HG02610 (cell line): ENCODE data around the gene PDS5B.
"Not testable (repeated sequence)": the region's sequence is repeated elsewhere in the genome, so short reads cannot be mapped to it uniquely, and the experiment has no call there.

ENCODE experiments used
- ATAC-seq: cut with Tn5 transposase; IDR thresholded peaks from one replicate; pipeline ENCODE4 v1.9.1; 2021; ENCODE audit warnings: mild to moderate bottlenecking, moderate library complexity; ENCODE audit not compliant: unreplicated experiment

The PDS5B gene

DNA sequence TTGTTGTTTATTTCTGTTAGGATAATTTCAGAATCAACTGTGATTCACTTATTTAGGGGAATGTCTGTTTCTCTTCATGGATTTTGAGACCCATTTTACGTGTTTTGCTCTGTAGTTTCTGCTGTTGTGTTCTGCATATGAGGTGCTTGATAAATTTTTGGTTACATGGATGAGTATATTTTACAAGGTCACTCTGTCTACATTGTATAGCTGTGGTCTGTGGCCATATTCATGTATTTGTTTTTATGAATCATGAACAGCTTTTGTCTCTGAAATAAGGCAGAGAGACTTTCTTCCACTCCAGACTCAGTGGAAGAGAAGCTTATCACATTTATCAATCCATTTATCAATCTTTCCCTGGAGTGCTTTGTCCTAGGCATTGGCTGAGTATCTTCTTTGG lies 56.6 kb downstream of the PDS5B start:
- ATAC-seq, result no peak

DNA sequence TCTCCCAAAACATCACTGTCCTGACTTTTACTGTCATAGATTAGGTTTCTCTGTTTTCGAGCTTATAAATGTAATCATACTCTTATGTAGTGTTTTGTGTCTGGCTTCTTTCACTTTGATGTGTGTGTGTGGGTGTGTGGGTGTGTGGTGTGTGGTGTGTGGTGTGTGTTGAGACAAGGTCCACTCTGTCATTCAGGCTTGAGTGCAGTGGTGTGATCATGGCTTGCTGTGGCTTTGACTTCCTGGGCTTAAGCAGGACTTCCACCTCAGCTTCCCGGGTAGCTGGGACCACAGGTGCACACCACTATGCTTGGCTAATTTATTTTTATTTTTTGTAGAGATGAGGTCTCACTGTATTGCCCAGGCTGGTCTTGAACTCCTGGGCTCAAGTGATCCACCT lies 59.6 kb downstream of the PDS5B start:
- ATAC-seq, result peak; percentile 47

DNA sequence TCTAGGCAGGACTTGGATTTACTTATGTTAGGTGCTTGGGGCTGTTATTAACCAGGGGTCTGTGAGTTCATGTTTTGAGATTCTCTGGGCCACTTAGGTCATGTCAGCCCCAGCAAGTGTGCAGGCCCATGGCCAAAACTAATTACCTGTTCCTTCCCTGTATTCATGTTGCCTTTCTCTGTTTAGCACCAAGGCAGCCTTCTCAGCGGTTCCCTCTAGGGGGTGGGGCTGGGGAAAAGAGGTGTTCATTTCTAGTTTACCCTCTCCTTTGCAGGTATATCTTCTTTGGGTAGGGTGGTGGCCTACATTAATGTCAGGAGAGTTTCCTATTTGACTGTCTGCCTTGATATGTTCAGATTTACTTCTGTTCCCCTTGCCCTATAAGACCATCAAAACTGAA lies 61.7 kb downstream of the PDS5B start:
- no peak for ATAC-seq

DNA sequence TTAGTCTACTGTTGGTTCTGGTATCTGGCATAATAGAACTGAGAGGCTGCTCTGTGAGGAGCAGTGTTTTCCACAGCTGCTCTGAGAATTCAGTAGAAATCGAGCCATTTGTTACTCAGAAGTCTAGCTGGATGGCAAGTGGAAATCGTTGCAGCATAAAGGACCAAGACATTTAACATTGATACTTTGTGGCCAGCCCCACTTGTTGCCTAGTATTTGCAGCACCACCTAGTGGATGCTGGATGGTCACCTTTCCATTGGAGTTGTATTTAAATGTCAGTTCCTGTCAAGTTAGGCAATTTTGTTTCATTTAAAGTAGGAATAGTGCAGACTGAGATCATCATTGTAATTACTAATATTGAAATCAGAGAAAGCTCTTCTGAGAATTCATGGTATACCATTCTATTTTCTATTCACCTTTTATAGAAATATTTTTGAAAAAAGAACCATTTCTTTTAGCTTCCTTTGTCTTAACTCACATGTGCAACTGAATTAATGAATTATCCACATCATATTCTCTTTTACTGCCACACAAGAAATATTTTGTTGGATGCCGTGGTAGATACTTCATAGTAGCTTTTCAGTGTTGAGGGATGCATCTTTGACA lies 64.6 kb downstream of the PDS5B start:
- ATAC-seq, result peak; percentile 68

DNA sequence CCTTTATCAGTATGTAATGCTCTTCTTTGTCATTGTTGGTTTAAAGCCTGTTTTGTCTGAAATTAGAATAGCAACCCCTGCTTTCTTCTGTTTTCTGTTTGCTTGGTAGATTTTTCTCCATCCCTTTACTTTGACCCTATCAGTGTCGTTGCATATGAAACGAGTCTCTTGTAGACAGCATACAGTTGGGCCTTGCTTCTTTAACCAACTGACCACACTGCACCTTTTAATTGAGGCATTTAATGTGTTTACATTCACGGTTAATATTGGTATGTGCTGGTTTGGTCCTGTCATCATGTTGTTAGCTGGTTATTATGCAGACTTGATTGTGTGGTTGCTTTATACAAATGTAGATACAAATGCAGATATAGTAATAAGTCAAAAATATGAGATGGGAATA lies 71.1 kb downstream of the PDS5B start:
- ATAC-seq, result no peak

DNA sequence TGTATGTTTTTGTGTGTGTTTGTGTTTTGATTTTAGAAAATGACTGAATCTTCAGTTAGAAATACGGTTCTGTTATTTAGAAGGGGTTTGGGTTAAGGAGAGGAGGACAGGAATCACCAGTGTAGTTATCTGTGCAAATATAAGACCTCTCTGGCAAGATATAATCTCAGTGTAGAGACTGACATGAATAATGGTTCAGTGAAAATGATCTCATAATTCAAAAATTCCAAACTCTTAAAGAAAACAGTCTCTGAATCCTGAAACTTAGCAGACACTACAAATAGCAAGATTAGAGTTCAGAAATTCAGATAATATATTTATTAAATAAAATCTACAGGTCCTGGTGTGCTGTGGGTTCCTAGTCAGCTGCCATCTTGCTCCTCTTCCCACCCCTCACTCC lies 73.5 kb downstream of the PDS5B start:
- no peak for ATAC-seq

DNA sequence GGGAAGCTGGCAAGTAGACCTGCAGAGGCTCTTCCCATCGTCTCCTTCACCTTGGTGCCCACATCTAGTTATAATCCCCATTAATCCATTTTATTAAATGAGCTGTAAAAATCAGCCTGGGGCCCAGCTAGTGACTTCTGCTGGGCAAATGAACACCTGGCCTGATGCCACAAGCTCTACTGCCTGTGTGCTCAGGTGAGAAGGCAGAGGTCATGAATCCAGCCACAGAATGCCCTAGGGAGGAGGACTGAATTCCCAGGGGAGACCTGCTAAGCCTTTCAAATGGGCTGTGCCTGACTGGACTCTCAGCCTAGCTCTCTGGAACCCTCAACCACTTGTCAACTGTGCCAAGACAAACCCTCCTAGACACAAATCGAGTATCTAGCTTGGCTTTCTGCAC lies 74.0 kb downstream of the PDS5B start:
- no peak for ATAC-seq

DNA sequence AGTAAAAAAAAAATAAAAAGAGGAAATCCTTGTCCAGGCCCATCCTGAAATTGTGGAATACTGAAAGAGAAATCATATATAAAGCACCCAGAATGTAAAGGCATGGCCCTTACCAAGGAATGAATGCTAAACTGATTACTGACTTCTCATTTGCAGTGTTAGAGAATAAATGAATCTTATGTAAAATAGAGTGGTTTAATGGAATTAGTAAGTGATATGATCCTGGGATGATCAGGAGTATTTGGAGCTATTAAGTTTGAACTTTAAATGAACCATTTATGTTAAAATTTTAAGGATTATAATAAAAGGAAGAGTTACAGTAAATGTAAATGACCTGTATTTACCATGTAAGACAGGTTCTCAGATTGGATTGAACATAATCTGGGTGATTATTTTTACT lies 75.4 kb downstream of the PDS5B start:
- ATAC-seq, result no peak

DNA sequence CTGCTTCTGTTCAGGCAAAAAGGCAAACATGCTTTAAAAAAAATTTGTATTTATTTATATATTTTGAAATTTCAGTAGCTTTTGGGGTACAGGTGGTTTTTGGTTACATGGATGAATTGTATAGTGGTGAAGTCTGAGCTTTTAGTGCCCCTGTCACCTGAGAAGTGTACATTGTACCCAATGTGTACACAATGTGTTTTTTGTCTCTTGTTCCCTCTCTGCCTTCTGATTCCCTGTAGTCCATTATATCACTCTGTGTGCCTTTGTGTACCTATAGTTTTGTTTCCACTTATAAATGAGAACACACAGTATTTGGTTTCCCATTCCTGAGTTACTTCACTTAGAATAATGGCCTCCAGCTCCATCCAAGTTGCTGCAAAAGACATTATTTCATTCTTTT lies 77.4 kb downstream of the PDS5B start:
- no peak for ATAC-seq

DNA sequence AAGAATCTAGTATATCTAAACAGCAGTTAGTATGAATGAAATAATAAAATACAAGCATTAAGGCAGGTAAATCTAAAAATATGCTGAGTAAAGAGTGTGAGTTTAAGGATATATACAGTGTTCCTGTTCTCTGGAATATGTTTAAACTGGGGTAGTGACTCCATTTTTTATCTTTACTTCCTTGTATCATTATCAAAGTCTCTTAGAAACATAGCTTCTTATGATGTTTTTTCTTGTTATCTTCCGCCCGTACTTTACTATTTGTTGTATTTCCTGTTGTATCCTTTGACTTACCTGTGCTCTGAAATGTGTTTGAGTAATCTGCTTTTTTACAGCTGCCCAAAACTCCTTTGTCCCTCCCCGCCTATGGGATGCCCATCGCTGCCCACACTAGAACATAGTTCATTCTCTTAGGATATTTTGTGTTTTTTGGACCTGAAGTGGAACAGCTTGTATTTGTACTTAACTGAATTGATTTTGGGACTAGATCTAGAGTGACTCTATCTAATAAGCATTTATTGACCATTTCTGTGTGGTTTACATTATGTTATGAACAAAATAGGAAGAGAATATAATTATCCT lies 80.8 kb downstream of the PDS5B start:
- no peak for ATAC-seq

DNA sequence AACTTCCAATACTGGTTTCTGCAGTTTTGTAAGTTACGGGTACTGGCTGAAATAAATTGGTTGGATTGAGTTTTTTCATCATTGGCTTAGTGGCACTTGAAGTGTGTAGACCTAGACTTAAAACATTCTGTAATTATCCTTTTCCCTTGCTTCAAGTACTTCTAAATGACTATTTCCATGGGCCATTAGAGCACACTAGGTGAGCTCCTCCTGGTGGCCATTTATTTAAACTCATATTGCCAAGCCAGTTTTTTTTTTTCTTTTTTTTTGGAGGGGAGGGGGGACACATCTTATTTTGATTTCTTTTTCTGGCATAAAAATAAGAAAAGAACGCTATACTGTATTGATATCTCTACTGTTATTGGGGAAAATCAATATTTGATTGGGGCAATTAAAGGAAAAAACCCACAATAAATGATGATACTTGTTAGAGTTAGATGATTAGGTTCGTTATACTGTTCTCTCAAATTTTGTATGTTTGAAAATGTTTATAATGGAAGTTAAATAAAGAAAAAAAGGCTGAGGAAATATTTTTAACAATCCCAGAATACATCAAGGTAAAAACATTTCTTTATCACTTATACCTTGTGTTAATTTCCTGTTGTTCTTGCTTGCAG lies 82.9 kb downstream of the PDS5B start:
- no peak for ATAC-seq

DNA sequence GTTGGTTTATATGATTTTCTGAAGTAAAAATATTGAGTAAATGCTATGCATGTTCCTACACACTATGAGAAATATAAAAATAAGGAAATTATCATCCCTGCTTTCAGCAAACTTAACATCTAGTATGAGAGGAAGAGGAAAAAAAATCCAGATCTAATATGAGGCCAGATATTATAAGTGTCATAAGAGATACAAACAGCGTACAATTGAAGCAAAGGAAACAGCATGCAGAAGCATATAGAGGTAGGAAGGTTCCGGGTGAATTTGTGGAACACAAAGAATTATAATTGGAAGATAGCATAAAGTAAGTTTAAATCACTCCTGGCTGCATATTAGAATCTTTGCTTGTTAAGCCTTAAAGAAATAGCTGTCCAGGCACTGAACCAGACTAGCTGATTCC lies 88.3 kb downstream of the PDS5B start:
- no peak for ATAC-seq

DNA sequence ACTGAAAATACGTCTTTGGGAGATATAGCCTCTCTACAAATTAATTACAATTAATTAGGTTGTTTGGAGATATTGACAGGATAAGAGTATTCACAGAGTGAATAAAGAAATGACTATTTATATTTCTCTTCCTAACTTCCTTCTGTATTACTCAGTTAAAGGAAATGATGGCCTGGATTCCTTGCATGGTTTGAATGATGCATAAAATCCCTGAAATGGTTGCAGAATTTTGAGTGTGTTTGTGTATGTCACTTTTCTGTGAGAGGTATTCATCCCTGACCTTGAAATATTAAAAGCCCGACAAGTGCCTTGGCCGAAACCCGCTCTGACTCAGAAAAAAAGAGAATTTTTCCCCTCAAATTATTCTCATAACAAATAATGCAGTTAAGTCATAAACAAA lies 90.0 kb downstream of the PDS5B start:
- no peak for ATAC-seq

DNA sequence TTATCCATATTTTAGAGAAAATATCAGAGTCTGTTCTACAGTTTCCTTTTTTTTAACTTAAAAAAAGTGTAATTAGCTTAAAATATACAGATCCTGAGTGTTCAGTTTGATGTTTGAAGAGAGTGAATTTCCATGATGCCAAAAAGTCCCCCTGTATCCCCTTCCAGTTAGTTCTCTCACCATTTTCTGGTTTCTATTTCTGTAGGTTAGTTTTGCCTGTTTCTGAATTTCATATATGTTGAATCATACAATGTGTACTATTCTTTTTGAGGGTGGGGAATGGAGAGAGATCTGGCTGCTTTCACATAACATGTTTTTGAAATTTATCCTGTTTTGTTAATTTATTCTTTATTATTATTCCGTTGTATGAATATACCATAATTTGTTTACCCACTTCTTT lies 95.9 kb downstream of the PDS5B start:
- no peak for ATAC-seq

DNA sequence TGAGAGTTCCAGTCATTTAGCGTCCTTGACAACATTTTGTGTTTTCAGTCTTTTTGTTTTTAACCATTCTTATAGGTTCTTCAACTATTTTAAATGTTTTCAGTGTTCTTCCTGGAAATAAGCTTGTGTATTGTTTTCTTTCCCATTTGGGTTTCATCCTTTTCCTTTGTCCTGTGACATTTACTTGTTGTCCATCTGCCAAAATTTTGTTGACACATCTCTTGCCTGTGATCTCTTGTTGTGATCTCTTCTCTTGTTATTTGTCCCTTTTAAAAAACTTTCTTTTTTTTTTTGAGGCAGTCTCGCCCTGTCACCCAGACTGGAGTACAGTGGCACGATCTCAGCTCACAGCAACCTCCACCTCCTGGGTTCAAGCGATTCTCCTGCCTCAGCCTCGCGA lies 96.5 kb downstream of the PDS5B start:
- no peak for ATAC-seq

DNA sequence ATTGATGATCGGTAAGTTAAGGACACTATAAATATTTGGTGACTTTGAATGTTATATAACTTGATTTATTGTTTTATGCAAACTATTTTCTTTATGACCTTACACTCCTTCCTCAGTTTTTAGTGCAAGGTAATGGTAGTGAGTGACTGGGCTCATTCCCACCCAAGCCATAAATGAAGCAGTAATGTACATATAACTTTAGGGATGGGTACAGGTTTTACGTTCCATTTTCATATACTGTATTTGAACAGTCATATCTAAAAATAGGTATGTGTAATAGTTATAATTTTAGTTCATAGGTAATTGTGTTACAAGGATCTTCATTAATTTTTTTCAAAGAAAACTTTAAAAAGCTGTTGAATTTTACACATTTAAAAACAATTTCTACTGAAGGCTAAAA lies 101.0 kb downstream of the PDS5B start:
- no peak for ATAC-seq

DNA sequence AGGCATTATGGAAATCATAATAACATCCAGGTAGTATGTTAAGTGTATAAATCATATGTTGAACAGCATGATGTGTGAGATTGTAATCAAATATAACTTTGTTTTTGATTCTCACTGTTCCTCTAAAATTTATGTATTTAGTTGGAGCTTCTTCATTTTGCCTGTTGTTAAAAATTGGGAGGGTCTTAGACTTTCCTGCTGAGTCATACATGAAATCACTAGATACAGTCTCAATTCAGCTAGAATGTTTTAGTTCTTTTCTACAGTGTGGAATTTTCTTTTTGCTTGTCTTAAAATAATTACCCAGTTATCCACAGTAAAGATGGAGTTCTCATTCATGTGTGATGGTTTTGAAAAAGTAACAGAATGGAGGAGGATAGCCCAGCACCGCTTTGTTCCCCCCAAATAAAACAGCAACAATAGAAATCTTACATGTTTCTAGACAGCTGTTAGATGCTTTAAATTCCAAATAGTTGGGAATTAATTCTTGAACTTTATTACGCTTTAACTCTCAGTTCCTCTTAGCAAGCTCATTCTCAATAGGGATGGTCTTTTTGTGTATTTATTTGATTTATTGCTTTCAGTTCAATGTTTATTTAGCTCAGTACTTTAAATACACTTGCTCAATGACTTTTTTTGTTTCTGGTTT lies 109.5 kb downstream of the PDS5B start:
- no peak for ATAC-seq

DNA sequence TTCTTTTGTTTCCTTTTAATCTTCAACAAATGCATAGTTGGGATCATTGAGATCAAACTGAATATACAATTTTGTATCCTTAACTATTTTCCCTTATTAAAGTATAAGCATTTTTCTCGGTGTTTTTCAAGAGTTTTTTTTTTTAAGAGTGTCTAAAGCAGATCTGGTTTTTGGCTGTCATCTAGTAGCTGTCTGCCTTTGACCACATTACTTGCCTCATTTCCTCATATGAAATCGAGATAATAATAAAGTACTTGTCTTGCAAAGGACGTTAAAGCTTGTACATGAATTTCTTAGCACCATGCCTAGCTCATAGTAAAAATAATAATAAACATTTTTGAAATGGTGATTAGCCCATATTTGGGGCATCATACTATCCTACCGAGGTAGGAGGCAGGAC lies 121.2 kb downstream of the PDS5B start:
- ATAC-seq, result no peak

DNA sequence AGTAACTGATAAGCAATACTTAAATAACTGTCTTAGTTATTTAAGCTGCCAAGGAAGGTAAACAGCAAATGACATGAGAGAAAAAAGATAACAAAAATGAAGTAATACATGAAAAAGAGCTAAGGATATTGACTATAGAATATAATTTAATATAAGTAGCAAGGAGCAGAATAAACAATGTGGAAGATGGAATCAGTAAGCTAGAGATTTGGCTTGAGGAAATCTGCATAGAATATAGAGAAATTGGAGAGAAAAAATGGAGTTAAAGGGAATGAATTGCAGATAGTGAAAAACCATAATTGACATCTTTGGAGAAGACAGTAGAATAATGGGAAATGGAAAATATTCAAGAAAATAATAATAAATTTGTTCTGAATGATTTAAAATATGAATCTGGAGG lies 127.1 kb downstream of the PDS5B start:
- ATAC-seq, result no peak

DNA sequence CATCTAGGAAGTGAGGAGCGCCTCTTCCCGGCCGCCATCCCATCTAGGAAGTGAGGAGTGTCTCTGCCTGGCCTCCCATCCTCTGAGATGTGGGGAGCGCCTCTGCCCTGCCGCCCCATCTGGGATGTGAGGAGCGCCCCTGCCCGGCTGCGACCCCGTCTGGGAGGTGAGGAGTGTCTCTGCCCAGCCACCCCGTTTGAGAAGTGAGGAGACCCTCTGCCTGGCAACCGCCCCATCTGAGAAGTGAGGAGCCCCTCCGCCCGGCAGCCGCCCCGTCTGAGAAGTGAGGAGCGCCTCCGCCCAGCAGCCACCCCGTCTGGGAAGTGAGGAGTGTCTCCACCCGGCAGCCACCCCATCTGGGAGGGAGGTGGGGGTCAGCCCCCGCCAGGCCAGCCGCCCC lies 129.9 kb downstream of the PDS5B start:
- not testable (repeated sequence) for ATAC-seq

DNA sequence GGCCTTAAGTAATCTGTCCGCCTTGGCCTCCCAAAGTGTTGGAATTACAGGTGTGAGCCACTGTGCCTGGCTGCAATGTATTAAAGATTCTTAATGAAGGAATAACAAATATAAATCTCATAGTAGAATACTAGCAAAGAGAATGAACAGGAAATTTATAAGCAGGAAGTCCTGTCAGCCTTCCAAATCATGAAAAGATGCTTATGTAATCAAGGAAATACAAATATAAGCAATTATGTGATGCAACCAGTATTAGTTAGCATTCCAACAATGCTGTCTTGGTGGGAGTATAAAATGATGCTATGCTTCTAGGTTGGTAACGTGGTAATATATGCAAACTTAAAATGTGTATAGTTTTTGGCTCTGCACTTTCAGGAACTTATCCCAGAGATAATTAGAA lies 133.8 kb downstream of the PDS5B start:
- no peak for ATAC-seq
